ENCODE results near the gene DNAH17. TPM values are rescaled to one million over a fixed set of nuclear protein-coding genes. Genes with fewer than 3 reads are reported as not detected.
A peak's percentile ranks its signal among the peaks of the same experiment; 100 is the strongest.

Gene DNAH17
- total RNA-seq, 1 experiment from 2014 or later: 0.11 TPM

GRCh38 chr17:78558989-78559388, 18.2 kb downstream of the DNAH17 start:
- Histone ChIP-seq H3K36me3 (ENCODE audit: insufficient read depth, low read length, poor library complexity, severe bottlenecking) (no peaks in the 10 kb centered on the region), H3K9me3 (ENCODE audit: low read depth, low read length, poor library complexity, severe bottlenecking) (no peaks in the 10 kb centered on the region), H3K27me3 (replicated peaks; ENCODE audit: insufficient read depth, low read depth, low read length, poor library complexity) (no peaks in the 10 kb centered on the region), H3K4me3 (ENCODE audit: low read depth, low read length, poor library complexity, severe bottlenecking) (no peak overlapping the region), H3K27ac (ENCODE audit: low read depth, low read length, poor library complexity, severe bottlenecking) (no peak overlapping the region), H3K4me1 (ENCODE audit: insufficient read depth, low read length, poor library complexity, severe bottlenecking) (peaks cover 9% of the 10 kb centered on the region)
- no peak for DNase-seq (ENCODE audit: low spot score)
- intact Hi-C loops (cut with micrococcal nuclease; ENCODE audit: unreplicated experiment): no loop called here
- BruUV-seq (replicated peaks): no TSS peak
- CTCF ChIA-PET: no interaction called here
- no peak for TF ChIP-seq EZH2 (IDR thresholded peaks at IDR 0.05; ENCODE audit: borderline replicate concordance, low read depth, low read length, poor library complexity, severe bottlenecking)
- no peak for TF ChIP-seq CTCF (conservative IDR thresholded peaks at IDR 0.05; ENCODE audit: low read depth, low read length)
- POLR2A ChIA-PET (ENCODE audit: low non-redundant PET): no interaction called here

GRCh38 chr17:78558181-78558850, 18.9 kb downstream of the DNAH17 start:
- no peak overlapping the region for H3K4me3 ChIP-seq (ENCODE audit: low read depth, low read length, poor library complexity, severe bottlenecking)
- ChIA-PET POLR2A (ENCODE audit: low non-redundant PET) (interaction anchor here (0.6 kb wide), 1 partner anchor 60 kb away, joined by 3 read pairs; no protein-coding TSS in a partner anchor), CTCF (interaction anchor here (0.6 kb wide), 1 partner anchor 474 kb away, joined by 14 read pairs; no protein-coding TSS in a partner anchor)
- H3K27ac ChIP-seq (ENCODE audit: low read depth, low read length, poor library complexity, severe bottlenecking): no peak overlapping the region
- peaks cover 9% of the 10 kb centered on the region for H3K4me1 ChIP-seq (ENCODE audit: insufficient read depth, low read length, poor library complexity, severe bottlenecking)
- BruUV-seq (replicated peaks): no TSS peak
- peak; percentile 17 for DNase-seq (ENCODE audit: low spot score)
- TF ChIP-seq CTCF (conservative IDR thresholded peaks at IDR 0.05; ENCODE audit: low read depth, low read length) (no peak), EZH2 (IDR thresholded peaks at IDR 0.05; ENCODE audit: borderline replicate concordance, low read depth, low read length, poor library complexity, severe bottlenecking) (no peak)
- no peaks in the 10 kb centered on the region for H3K9me3 ChIP-seq (ENCODE audit: low read depth, low read length, poor library complexity, severe bottlenecking)
- no peaks in the 10 kb centered on the region for H3K27me3 ChIP-seq (replicated peaks; ENCODE audit: insufficient read depth, low read depth, low read length, poor library complexity)
- H3K36me3 ChIP-seq (ENCODE audit: insufficient read depth, low read length, poor library complexity, severe bottlenecking): no peaks in the 10 kb centered on the region
- intact Hi-C loops (cut with micrococcal nuclease; ENCODE audit: unreplicated experiment): no loop called here

- Histone ChIP-seq H3K4me3 (ENCODE audit: low read depth, low read length, poor library complexity, severe bottlenecking) (no peak overlapping the region), H3K4me1 (ENCODE audit: insufficient read depth, low read length, poor library complexity, severe bottlenecking) (peaks cover 9% of the 10 kb centered on the region), H3K36me3 (ENCODE audit: insufficient read depth, low read length, poor library complexity, severe bottlenecking) (no peaks in the 10 kb centered on the region), H3K9me3 (ENCODE audit: low read depth, low read length, poor library complexity, severe bottlenecking) (no peaks in the 10 kb centered on the region), H3K27me3 (replicated peaks; ENCODE audit: insufficient read depth, low read depth, low read length, poor library complexity) (no peaks in the 10 kb centered on the region), H3K27ac (ENCODE audit: low read depth, low read length, poor library complexity, severe bottlenecking) (no peak overlapping the region)
- ChIA-PET CTCF (interaction anchor here (0.6 kb wide), 1 partner anchor 473 kb away, joined by 14 read pairs; no protein-coding TSS in a partner anchor), POLR2A (ENCODE audit: low non-redundant PET) (interaction anchor here (0.6 kb wide), 1 partner anchor 61 kb away, joined by 3 read pairs; no protein-coding TSS in a partner anchor)
- TF ChIP-seq CTCF (conservative IDR thresholded peaks at IDR 0.05; ENCODE audit: low read depth, low read length) (no peak), EZH2 (IDR thresholded peaks at IDR 0.05; ENCODE audit: borderline replicate concordance, low read depth, low read length, poor library complexity, severe bottlenecking) (no peak)
- intact Hi-C loops (cut with micrococcal nuclease; ENCODE audit: unreplicated experiment): no loop called here
- no TSS peak for BruUV-seq (replicated peaks)
- peak; percentile 79 for DNase-seq (ENCODE audit: low spot score)
Observed at GRCh38 chr17:78557598-78558039, 19.6 kb downstream of the DNAH17 start.
